Measurements from ENCODE around the gene USP3.
"Not testable (repeated sequence)": the region's sequence is repeated elsewhere in the genome, so short reads cannot be mapped to it uniquely, and the experiment has no call there.

The USP3 gene

DNA sequence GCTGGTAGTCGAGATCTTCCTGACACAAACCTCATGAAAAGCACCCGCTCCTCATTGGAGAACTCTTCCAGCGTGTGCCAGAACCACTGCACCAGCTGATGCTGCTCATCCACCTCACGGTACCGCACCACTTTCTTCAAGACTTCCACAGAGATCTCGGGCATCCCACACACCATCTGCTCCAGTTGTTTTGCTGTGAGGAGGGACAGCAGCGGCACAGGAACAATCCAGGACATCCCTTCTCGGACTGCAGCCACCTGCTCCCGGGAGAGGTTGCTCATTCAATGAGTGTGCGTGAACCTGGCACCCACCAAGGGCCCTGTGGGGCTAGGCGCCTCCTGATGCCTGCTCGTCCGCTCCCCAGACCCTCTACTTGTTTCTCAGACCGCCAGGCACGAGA, 107.9 kb downstream of the USP3 start:
- peak overlapping the region; percentile 80 for H3K27ac ChIP-seq (ENCODE audit: low read depth, low read length)
- no peaks in the 10 kb centered on the region for H3K27me3 ChIP-seq (ENCODE audit: control insufficient read depth in 5 of 5, insufficient read depth in 4 of 5, low read length in 5 of 5)
- H3K9ac ChIP-seq (ENCODE audit: low read length in 5 of 5): no peak overlapping the region
- peaks cover 16 to 35% (median 31%) of the 10 kb centered on the region in 5 donors for H3K4me1 ChIP-seq (ENCODE audit: control insufficient read depth in 5 of 5, insufficient read depth in 5 of 5, low read length in 5 of 5)
- no peak overlapping the region for H3K4me3 ChIP-seq (ENCODE audit: low read depth in 1 of 5, low read length in 5 of 5)
- peaks cover 21 to 76% (median 57%) of the 10 kb centered on the region in 5 donors for H3K36me3 ChIP-seq (ENCODE audit: control insufficient read depth in 5 of 5, insufficient read depth in 5 of 5, low read length in 5 of 5)
- H3K9me3 ChIP-seq (ENCODE audit: control insufficient read depth in 5 of 5, low read length in 5 of 5): no peaks in the 10 kb centered on the region

DNA sequence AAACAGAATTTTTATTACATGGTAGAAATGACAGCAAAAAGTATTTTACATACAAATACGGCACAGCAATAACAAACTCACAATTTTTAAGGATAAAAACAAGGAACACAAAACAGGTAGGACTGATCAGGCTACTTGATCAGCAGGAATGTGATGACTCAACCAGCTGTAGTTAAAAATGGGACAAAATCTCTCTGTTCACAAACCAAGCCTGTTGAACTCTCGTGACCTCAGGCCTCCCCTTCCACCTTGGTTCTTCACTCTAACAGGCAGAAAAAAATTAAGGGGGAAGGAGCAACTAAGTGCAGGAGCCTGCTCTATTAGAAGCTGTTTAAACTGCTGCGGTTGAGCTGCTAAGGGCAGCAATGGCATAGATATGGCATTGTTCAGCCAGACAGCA, 111.5 kb downstream of the USP3 start:
- Histone ChIP-seq H3K27me3 (ENCODE audit: control insufficient read depth in 5 of 5, insufficient read depth in 4 of 5, low read length in 5 of 5) (no peaks in the 10 kb centered on the region), H3K9ac (ENCODE audit: low read length in 5 of 5) (no peak overlapping the region), H3K27ac (ENCODE audit: low read depth, low read length) (no peak overlapping the region), H3K36me3 (ENCODE audit: control insufficient read depth in 5 of 5, insufficient read depth in 5 of 5, low read length in 5 of 5) (peaks cover 17 to 48% (median 36%) of the 10 kb centered on the region in 5 donors), H3K4me3 (ENCODE audit: low read depth in 1 of 5, low read length in 5 of 5) (no peak overlapping the region), H3K4me1 (ENCODE audit: control insufficient read depth in 5 of 5, insufficient read depth in 5 of 5, low read length in 5 of 5) (peaks cover 6 to 16% (median 14%) of the 10 kb centered on the region in 5 donors), H3K9me3 (ENCODE audit: control insufficient read depth in 5 of 5, low read length in 5 of 5) (no peaks in the 10 kb centered on the region)

DNA sequence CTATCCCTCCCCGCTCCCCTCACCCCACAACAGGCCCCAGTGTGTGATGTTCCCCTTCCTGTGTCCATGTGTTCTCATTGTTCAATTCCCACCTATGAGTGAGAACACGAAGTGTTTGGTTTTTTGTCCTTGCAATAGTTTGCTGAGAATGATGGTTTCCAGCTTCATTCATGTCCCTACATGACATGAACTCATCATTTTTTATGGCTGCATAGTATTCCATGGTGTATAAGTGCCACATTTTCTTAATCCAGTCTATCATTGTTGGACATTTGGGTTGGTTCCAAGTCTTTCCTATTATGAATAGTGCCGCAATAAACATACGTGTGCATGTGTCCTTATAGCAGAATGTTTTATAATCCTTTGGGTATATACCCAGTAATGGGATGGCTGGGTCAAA, 112.8 kb downstream of the USP3 start:
- not testable (repeated sequence) for H3K27me3 ChIP-seq (ENCODE audit: control insufficient read depth in 5 of 5, insufficient read depth in 4 of 5, low read length in 5 of 5); H3K27ac ChIP-seq (ENCODE audit: low read depth, low read length); H3K4me3 ChIP-seq (ENCODE audit: low read depth in 1 of 5, low read length in 5 of 5); H3K4me1 ChIP-seq (ENCODE audit: control insufficient read depth in 5 of 5, insufficient read depth in 5 of 5, low read length in 5 of 5); H3K9ac ChIP-seq (ENCODE audit: low read length in 5 of 5); H3K9me3 ChIP-seq (ENCODE audit: control insufficient read depth in 5 of 5, low read length in 5 of 5)
- H3K36me3 ChIP-seq (ENCODE audit: control insufficient read depth in 5 of 5, insufficient read depth in 5 of 5, low read length in 5 of 5): peaks cover 17 to 44% (median 35%) of the 10 kb centered on the region in 5 donors

DNA sequence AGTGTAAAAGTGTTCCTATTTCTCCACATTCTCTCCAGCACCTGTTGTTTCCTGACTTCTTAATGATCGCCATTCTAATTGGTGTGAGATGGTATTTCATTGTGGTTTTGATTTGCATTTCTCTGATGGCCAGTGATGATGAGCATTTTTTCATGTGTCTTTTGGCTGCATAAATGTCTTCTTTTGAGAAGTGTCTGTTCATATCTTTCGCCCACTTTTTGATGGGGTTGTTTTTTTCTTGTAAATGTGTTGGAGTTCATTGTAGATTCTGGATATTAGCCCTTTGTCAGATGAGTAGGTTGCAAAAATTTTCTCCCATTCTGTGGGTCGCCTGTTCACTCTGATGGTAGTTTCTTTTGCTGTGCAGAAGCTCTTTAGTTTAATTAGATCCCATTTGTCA, 113.2 kb downstream of the USP3 start:
- not testable (repeated sequence) for H3K9ac ChIP-seq (ENCODE audit: low read length in 5 of 5); H3K9me3 ChIP-seq (ENCODE audit: control insufficient read depth in 5 of 5, low read length in 5 of 5); H3K27ac ChIP-seq (ENCODE audit: low read depth, low read length); H3K27me3 ChIP-seq (ENCODE audit: control insufficient read depth in 5 of 5, insufficient read depth in 4 of 5, low read length in 5 of 5); H3K4me1 ChIP-seq (ENCODE audit: control insufficient read depth in 5 of 5, insufficient read depth in 5 of 5, low read length in 5 of 5); H3K4me3 ChIP-seq (ENCODE audit: low read depth in 1 of 5, low read length in 5 of 5)
- peaks cover 19 to 43% (median 35%) of the 10 kb centered on the region in 5 donors for H3K36me3 ChIP-seq (ENCODE audit: control insufficient read depth in 5 of 5, insufficient read depth in 5 of 5, low read length in 5 of 5)

DNA sequence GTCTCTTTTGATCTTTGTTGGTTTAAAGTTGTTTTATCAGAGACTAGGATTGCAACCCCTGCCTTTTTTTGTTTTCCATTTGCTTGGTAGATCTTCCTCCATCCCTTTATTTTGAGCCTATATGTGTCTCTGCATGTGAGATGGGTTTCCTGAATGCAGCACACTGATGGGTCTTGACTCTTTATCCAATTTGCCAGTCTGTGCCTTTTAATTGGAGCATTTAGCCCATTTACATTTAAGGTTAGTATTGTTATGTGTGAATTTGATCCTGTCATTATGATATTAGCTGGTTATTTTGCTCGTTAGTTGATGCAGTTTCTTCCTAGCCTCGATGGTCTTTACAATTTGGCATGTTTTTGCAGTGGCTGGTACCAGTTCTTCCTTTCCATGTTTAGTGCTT, 116.4 kb downstream of the USP3 start:
- not testable (repeated sequence) for H3K27me3 ChIP-seq (ENCODE audit: control insufficient read depth in 5 of 5, insufficient read depth in 4 of 5, low read length in 5 of 5); H3K4me3 ChIP-seq (ENCODE audit: low read depth in 1 of 5, low read length in 5 of 5); H3K4me1 ChIP-seq (ENCODE audit: control insufficient read depth in 5 of 5, insufficient read depth in 5 of 5, low read length in 5 of 5); H3K27ac ChIP-seq (ENCODE audit: low read depth, low read length); H3K9me3 ChIP-seq (ENCODE audit: control insufficient read depth in 5 of 5, low read length in 5 of 5); H3K9ac ChIP-seq (ENCODE audit: low read length in 5 of 5)
- H3K36me3 ChIP-seq (ENCODE audit: control insufficient read depth in 5 of 5, insufficient read depth in 5 of 5, low read length in 5 of 5): peaks cover 27 to 50% (median 46%) of the 10 kb centered on the region in 5 donors

DNA sequence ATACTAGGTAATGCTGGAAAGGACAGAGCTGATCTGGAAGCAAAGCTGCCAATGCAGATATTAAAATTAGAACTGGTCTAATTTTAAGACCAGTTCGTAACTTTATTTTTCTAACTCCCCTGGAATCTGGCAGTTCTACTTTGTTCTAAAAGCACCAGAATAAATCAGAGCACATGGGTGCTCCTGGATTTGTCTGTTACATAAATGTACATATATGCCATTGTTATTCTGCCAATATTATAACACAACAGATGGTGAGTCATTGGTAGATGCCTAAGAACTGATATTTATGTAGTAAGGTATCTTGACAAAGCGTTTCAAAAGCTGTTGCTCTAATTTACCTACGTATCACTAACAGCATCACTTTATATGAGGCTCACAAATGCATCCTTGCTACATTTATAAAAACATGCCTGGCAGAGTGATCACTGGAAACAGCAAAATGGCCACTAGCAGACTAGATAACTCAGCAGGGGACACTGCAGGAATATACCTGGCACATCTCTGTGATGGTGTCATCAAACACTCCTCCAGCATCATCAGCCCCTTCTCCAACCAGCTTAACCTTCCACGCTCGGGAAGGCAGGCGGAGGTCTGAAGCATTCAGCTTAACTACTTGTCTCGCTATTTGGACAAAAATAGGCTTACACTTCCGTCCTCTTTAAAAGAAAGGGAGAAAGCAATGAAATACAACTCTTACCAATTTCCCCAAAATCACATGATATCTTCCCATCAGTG, 119.0 kb downstream of the USP3 start:
- no peak overlapping the region for H3K27ac ChIP-seq (ENCODE audit: low read depth, low read length)
- no peak overlapping the region for H3K9ac ChIP-seq (ENCODE audit: low read length in 5 of 5)
- no peaks in the 10 kb centered on the region for H3K9me3 ChIP-seq (ENCODE audit: control insufficient read depth in 5 of 5, low read length in 5 of 5)
- peaks cover 35 to 65% (median 59%) of the 10 kb centered on the region in 5 donors for H3K36me3 ChIP-seq (ENCODE audit: control insufficient read depth in 5 of 5, insufficient read depth in 5 of 5, low read length in 5 of 5)
- H3K27me3 ChIP-seq (ENCODE audit: control insufficient read depth in 5 of 5, insufficient read depth in 4 of 5, low read length in 5 of 5): no peaks in the 10 kb centered on the region
- no peak overlapping the region for H3K4me3 ChIP-seq (ENCODE audit: low read depth in 1 of 5, low read length in 5 of 5)
- no peaks in the 10 kb centered on the region for H3K4me1 ChIP-seq (ENCODE audit: control insufficient read depth in 5 of 5, insufficient read depth in 5 of 5, low read length in 5 of 5)

DNA sequence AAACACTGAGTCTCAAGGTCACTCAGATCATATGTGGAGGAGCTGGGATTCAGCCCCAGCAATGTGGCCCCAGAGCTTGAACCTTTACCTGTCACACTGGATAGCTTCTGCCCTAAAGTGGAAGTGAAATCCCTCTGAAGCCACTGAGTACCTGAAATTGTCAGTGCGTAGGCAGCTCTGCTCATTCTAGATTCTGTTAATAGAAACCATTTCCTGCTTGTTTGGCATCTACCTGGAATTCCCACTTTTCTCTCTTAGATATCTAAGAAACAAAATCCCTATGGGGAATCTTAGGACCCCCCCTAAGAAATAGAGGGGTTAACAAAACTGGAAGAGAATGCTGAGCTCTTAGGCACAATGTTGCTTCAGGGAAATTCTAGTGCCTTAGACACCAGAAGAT, 122.6 kb downstream of the USP3 start:
- no peak overlapping the region for H3K27ac ChIP-seq (ENCODE audit: low read depth, low read length)
- no peak overlapping the region for H3K4me3 ChIP-seq (ENCODE audit: low read depth in 1 of 5, low read length in 5 of 5)
- H3K36me3 ChIP-seq (ENCODE audit: control insufficient read depth in 5 of 5, insufficient read depth in 5 of 5, low read length in 5 of 5): peaks cover 45 to 98% (median 86%) of the 10 kb centered on the region in 5 donors
- H3K4me1 ChIP-seq (ENCODE audit: control insufficient read depth in 5 of 5, insufficient read depth in 5 of 5, low read length in 5 of 5): no peaks in the 10 kb centered on the region
- H3K9me3 ChIP-seq (ENCODE audit: control insufficient read depth in 5 of 5, low read length in 5 of 5): no peaks in the 10 kb centered on the region
- H3K27me3 ChIP-seq (ENCODE audit: control insufficient read depth in 5 of 5, insufficient read depth in 4 of 5, low read length in 5 of 5): no peaks in the 10 kb centered on the region
- H3K9ac ChIP-seq (ENCODE audit: low read length in 5 of 5): no peak overlapping the region

DNA sequence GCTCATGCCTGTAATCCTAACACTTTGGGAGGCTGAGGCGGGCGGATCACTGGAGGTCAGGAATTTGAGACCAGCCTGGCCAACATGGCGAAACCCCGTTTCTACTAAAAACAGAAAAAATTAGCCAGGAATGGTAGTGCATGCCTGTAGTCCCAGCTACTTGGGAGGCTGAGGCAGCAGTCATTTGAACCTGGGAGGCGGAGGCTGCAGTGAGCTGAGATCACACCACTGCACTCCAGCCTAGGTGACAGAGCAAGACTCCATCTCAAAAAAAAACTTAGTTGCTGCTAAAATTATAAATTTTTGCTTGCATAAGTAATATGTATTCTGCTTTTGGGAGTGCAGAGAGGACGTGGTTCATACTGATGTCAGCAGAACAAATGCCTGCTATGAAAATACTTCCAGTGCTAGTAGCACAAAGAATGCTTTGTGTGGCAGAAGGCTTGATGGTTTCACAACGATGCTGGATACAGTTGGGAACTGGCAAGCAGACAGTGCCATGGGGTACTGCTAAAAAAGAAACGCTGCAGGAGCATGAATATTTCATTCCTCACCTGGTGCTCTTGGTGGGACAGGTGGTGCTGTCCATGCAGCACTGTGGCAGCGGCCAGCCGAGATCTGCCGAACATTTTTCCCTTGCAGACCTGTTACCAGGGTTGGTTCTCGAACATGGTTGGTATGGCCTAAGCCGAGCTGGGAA, 123.9 kb downstream of the USP3 start:
- H3K9me3 ChIP-seq (ENCODE audit: control insufficient read depth in 5 of 5, low read length in 5 of 5): no peaks in the 10 kb centered on the region
- H3K4me1 ChIP-seq (ENCODE audit: control insufficient read depth in 5 of 5, insufficient read depth in 5 of 5, low read length in 5 of 5): no peaks in the 10 kb centered on the region
- no peaks in the 10 kb centered on the region for H3K27me3 ChIP-seq (ENCODE audit: control insufficient read depth in 5 of 5, insufficient read depth in 4 of 5, low read length in 5 of 5)
- H3K27ac ChIP-seq (ENCODE audit: low read depth, low read length): no peak overlapping the region
- no peak overlapping the region for H3K9ac ChIP-seq (ENCODE audit: low read length in 5 of 5)
- H3K36me3 ChIP-seq (ENCODE audit: control insufficient read depth in 5 of 5, insufficient read depth in 5 of 5, low read length in 5 of 5): peaks cover 47 to 98% (median 87%) of the 10 kb centered on the region in 5 donors
- H3K4me3 ChIP-seq (ENCODE audit: low read depth in 1 of 5, low read length in 5 of 5): no peak overlapping the region

DNA sequence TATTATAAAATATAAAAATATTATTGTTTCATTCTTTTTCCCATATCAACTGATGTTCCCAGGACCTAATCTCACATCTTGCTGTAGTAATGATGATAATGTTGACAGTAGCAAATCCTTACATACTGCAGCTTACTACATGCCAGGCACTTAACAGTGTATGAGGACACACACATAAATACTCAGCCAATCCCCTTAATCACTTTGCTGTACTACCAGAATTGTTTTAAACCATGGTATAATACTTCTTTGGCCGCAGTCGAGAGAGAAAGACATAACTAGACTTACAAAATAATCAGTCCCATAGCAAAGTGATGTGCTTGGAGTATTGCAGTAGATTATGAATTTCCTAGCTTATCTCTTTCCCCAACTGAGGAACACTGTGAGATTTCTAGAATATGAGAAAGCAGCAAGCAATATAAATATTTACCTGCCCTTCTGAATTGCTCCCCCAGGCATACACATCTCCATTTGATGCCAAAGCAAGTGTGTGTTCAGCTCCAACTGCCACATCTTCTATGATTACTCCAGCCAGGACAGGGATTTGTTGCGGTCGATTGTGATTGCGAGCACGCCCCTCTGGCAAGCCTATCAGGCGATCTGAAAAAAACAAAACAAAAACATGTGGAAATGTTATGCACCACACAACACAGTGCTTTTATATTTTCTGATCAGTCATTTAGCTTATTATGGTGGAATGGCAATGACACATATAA, 125.8 kb downstream of the USP3 start:
- H3K4me1 ChIP-seq (ENCODE audit: control insufficient read depth in 5 of 5, insufficient read depth in 5 of 5, low read length in 5 of 5): no peaks in the 10 kb centered on the region
- no peaks in the 10 kb centered on the region for H3K27me3 ChIP-seq (ENCODE audit: control insufficient read depth in 5 of 5, insufficient read depth in 4 of 5, low read length in 5 of 5)
- no peak overlapping the region for H3K9ac ChIP-seq (ENCODE audit: low read length in 5 of 5)
- H3K4me3 ChIP-seq (ENCODE audit: low read depth in 1 of 5, low read length in 5 of 5): no peak overlapping the region
- no peak overlapping the region for H3K27ac ChIP-seq (ENCODE audit: low read depth, low read length)
- H3K36me3 ChIP-seq (ENCODE audit: control insufficient read depth in 5 of 5, insufficient read depth in 5 of 5, low read length in 5 of 5): peaks cover 39 to 95% (median 86%) of the 10 kb centered on the region in 5 donors
- H3K9me3 ChIP-seq (ENCODE audit: control insufficient read depth in 5 of 5, low read length in 5 of 5): no peaks in the 10 kb centered on the region

DNA sequence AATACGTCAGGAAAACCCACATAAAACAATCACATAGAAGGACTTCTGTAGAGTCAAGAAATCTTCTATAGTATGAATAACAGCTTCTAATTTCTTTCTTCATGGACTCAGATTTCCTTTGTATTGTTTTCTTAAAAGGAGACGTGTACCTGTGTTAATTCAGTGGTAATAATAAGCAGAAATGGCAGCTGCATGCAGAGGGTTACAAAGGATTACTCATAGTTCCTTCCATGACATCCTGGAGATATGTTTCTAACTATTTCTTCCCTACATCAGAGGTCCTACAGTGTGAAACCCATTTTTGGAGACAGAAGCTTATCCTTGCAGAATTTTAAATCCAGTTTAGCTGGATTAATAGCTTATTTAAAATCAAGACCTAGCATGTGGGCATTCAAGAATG, 128.9 kb downstream of the USP3 start:
- H3K27ac ChIP-seq (ENCODE audit: low read depth, low read length): no peak overlapping the region
- H3K4me3 ChIP-seq (ENCODE audit: low read depth in 1 of 5, low read length in 5 of 5): no peak overlapping the region
- H3K36me3 ChIP-seq (ENCODE audit: control insufficient read depth in 5 of 5, insufficient read depth in 5 of 5, low read length in 5 of 5): peaks cover 45 to 94% (median 85%) of the 10 kb centered on the region in 5 donors
- H3K9ac ChIP-seq (ENCODE audit: low read length in 5 of 5): no peak overlapping the region
- no peaks in the 10 kb centered on the region for H3K27me3 ChIP-seq (ENCODE audit: control insufficient read depth in 5 of 5, insufficient read depth in 4 of 5, low read length in 5 of 5)
- H3K9me3 ChIP-seq (ENCODE audit: control insufficient read depth in 5 of 5, low read length in 5 of 5): no peaks in the 10 kb centered on the region
- H3K4me1 ChIP-seq (ENCODE audit: control insufficient read depth in 5 of 5, insufficient read depth in 5 of 5, low read length in 5 of 5): no peaks in the 10 kb centered on the region

Measured in subcutaneous abdominal adipose tissue (tissue), 5 donors.